Natural killer cell (primary cell): Measurements from ENCODE around the gene LINC00305. TPM values are rescaled to one million over a fixed set of nuclear protein-coding genes. Genes with fewer than 3 reads are reported as not detected.

Experiments
- ATAC-seq, 3 donors: fragments of 150-1000 bp in 2 of 3; fragments of 200-7000 bp in 1 of 3; cut with Tn5 transposase; 1 replicate in 1 of 3; 2 replicates in 2 of 3; pipeline ENCODE4 v1.10.0; 2021; ENCODE audit warnings: mild to moderate bottlenecking in 2 of 3, moderate library complexity in 2 of 3
- DNase-seq, 2 donors: peaks; one replicate each; pipeline versions ENCODE4 v3.0.0 to v3.0.0-alpha.2; 2013 to 2021; ENCODE audit warnings: mixed read lengths in 1 of 2
- H3K27ac ChIP-seq: one replicate; pipeline ENCODE4 v1.5.1; 2013; ENCODE audit warnings: mild to moderate bottlenecking, low read length
- H3K27me3 ChIP-seq: one replicate; pipeline ENCODE4 v1.6.1; 2013; ENCODE audit warnings: low read length; ENCODE audit not compliant: control insufficient read depth, insufficient read depth
- H3K36me3 ChIP-seq: one replicate; pipeline ENCODE4 v1.6.1; 2013; ENCODE audit warnings: low read length; ENCODE audit not compliant: control insufficient read depth, insufficient read depth
- H3K4me1 ChIP-seq: one replicate; pipeline ENCODE4 v1.6.1; 2013; ENCODE audit warnings: low read length; ENCODE audit not compliant: control insufficient read depth, insufficient read depth
- H3K4me3 ChIP-seq: one replicate; pipeline ENCODE4 v1.5.1; 2013; ENCODE audit warnings: low read length
- H3K9me3 ChIP-seq: one replicate; pipeline ENCODE4 v1.6.1; 2013; ENCODE audit warnings: low read length; ENCODE audit not compliant: control insufficient read depth, insufficient read depth
- H3K27ac Mint-ChIP-seq, 2 donors: one replicate each; pipeline ENCODE4 v1.8.0; 2022; ENCODE audit warnings: mild to moderate bottlenecking in 2 of 2, mixed read lengths in 2 of 2, moderate library complexity in 1 of 2
- H3K27me3 Mint-ChIP-seq, 2 donors: one replicate each; pipeline ENCODE4 v1.8.0; 2022; ENCODE audit warnings: low read depth in 2 of 2, mixed read lengths in 2 of 2
- H3K36me3 Mint-ChIP-seq: one replicate; pipeline ENCODE4 v1.8.0; 2022; ENCODE audit warnings: mixed read lengths
- H3K4me1 Mint-ChIP-seq, 2 donors: one replicate each; pipeline ENCODE4 v1.8.0; 2022; ENCODE audit warnings: mixed read lengths in 2 of 2
- H3K4me3 Mint-ChIP-seq: one replicate; pipeline ENCODE4 v1.8.0; 2022; ENCODE audit warnings: mild to moderate bottlenecking, moderate library complexity, mixed read lengths
- H3K9me3 Mint-ChIP-seq, 2 donors: one replicate each; pipeline ENCODE4 v1.8.0; 2022; ENCODE audit warnings: mixed read lengths in 2 of 2
- WGBS: methylation state at CpG from one replicate; pipeline ENCODE4 v1.1.7; 2013; ENCODE audit warnings: missing lambda C conversion rate; ENCODE audit not compliant: insufficient coverage; 5-methylcytosine and 5-hydroxymethylcytosine counted together
- intact Hi-C: fragments of 100-400 bp; cut with micrococcal nuclease; formaldehyde crosslinking; loops from one replicate; pipeline ENCODE4 v1.14.2; 2022
- total RNA-seq, 4 donors: library from RNA; stranded (reverse); fragments of 120-200 nt in 1 of 4; gene quantifications; one replicate each; pipeline versions ENCODE4 v1.2.3 to v1.2.4, GENCODE V29; 2013 to 2022
- TF ChIP-seq, protein P1 (sequence below): fragments of 200-600 bp; IDR thresholded peaks from one replicate; pipeline ENCODE4 v1.8.0; 2022; ENCODE audit warnings: antibody characterized with exemption

LINC00305 gene
- total RNA-seq, 3 donors from 2014 or later (not counting 1 experiment from before 2014, with no cell fraction given) = not detected

- Histone ChIP-seq H3K36me3 (no peaks in the 10 kb centered on the region), H3K27me3 (no peaks in the 10 kb centered on the region), H3K4me1 (no peaks in the 10 kb centered on the region), H3K27ac (no peak overlapping the region), H3K9me3 (peaks cover 3% of the 10 kb centered on the region), H3K4me3 (no peak overlapping the region)
- ATAC-seq (no peak), DNase-seq (no peak)
- H3K36me3 Mint-ChIP-seq = no peaks in the 10 kb centered on the region
- H3K4me1 Mint-ChIP-seq = no peaks in the 10 kb centered on the region
- TF ChIP-seq, protein P1, sequence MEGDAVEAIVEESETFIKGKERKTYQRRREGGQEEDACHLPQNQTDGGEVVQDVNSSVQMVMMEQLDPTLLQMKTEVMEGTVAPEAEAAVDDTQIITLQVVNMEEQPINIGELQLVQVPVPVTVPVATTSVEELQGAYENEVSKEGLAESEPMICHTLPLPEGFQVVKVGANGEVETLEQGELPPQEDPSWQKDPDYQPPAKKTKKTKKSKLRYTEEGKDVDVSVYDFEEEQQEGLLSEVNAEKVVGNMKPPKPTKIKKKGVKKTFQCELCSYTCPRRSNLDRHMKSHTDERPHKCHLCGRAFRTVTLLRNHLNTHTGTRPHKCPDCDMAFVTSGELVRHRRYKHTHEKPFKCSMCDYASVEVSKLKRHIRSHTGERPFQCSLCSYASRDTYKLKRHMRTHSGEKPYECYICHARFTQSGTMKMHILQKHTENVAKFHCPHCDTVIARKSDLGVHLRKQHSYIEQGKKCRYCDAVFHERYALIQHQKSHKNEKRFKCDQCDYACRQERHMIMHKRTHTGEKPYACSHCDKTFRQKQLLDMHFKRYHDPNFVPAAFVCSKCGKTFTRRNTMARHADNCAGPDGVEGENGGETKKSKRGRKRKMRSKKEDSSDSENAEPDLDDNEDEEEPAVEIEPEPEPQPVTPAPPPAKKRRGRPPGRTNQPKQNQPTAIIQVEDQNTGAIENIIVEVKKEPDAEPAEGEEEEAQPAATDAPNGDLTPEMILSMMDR = no peak
- no peak overlapping the region for H3K4me3 Mint-ChIP-seq
- H3K27me3 Mint-ChIP-seq = no peaks in the 10 kb centered on the region
- peaks cover 0 to 8% of the 10 kb centered on the region in 2 donors for H3K9me3 Mint-ChIP-seq
- intact Hi-C loops = no loop called here
- H3K27ac Mint-ChIP-seq = no peak overlapping the region
- 93% methylated on average over 4 of the region's 4 CpGs for WGBS
Measured at GRCh38 chr18:64164883-64165282, 16.0 kb upstream of the LINC00305 start.

- 89% methylated on average over 11 of the region's 11 CpGs for WGBS
- no peak overlapping the region for H3K27ac Mint-ChIP-seq
Measured at GRCh38 chr18:64149916-64150438, 1.1 kb upstream of the LINC00305 start.

GRCh38 chr18:64142904-64143303 is 6.0 kb downstream of the LINC00305 start:
- 100% methylated on average over 1 of the region's 1 CpG for WGBS
- Mint-ChIP-seq H3K4me3 (no peak overlapping the region), H3K36me3 (no peaks in the 10 kb centered on the region), H3K4me1 (no peaks in the 10 kb centered on the region), H3K9me3 (peaks cover 0 to 3% of the 10 kb centered on the region in 2 donors), H3K27me3 (no peaks in the 10 kb centered on the region), H3K27ac (no peak overlapping the region)
- no peak for DNase-seq
- Histone ChIP-seq H3K27me3 (no peaks in the 10 kb centered on the region), H3K27ac (no peak overlapping the region), H3K9me3 (no peaks in the 10 kb centered on the region), H3K4me1 (no peaks in the 10 kb centered on the region), H3K4me3 (no peak overlapping the region), H3K36me3 (no peaks in the 10 kb centered on the region)
- intact Hi-C loops = no loop called here
- no peak for ATAC-seq
- TF ChIP-seq, protein P1 = no peak

More at GRCh38 chr18:64149916-64150438, 1.1 kb upstream of the LINC00305 start:
- Mint-ChIP-seq H3K36me3 (no peaks in the 10 kb centered on the region), H3K4me1 (no peaks in the 10 kb centered on the region), H3K4me3 (no peak overlapping the region), H3K27me3 (no peaks in the 10 kb centered on the region), H3K9me3 (no peaks in the 10 kb centered on the region)
- TF ChIP-seq, protein P1 = no peak
- no peak overlapping the region for H3K27ac ChIP-seq
- H3K4me3 ChIP-seq = no peak overlapping the region
- no peaks in the 10 kb centered on the region for H3K4me1 ChIP-seq
- DNase-seq = no peak
- no peaks in the 10 kb centered on the region for H3K9me3 ChIP-seq
- no peaks in the 10 kb centered on the region for H3K36me3 ChIP-seq
- no peak for ATAC-seq
- intact Hi-C loops = no loop called here
- H3K27me3 ChIP-seq = no peaks in the 10 kb centered on the region

DNA sequence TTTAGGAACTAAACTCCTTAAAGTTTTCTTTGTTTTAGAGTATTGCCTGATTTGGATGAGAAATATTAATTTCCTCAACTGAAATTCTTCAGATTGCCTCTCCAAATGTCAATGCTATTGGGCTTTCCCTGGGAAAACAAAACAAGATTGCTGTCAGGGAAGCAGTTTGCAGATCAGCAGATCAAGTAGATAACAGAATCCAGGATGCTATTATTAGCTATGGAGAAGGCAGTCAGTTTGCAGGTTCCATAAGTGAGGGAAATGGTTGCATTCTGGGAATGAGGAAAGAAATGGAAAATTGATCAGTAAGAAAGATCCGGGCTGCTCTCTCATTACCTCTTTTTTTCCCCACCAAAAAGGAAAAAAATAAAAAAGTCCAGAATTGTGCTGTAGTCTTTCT is 11.0 kb downstream of the LINC00305 start:
- no peaks in the 10 kb centered on the region for H3K4me1 Mint-ChIP-seq
- no peak for ATAC-seq
- WGBS = no CpG with 5 or more reads among the region's 1 CpG

More for the DNA sequence above, 11.0 kb downstream of the LINC00305 start:
- no peaks in the 10 kb centered on the region for H3K4me1 ChIP-seq
- peaks cover 0 to 3% of the 10 kb centered on the region in 2 donors for H3K9me3 Mint-ChIP-seq
- H3K27me3 ChIP-seq = no peaks in the 10 kb centered on the region
- H3K27me3 Mint-ChIP-seq = no peaks in the 10 kb centered on the region
- intact Hi-C loops = no loop called here
- no peaks in the 10 kb centered on the region for H3K36me3 ChIP-seq
- DNase-seq = no peak
- no peak overlapping the region for H3K27ac ChIP-seq
- H3K4me3 ChIP-seq = no peak overlapping the region
- no peak overlapping the region for H3K4me3 Mint-ChIP-seq
- H3K9me3 ChIP-seq = no peaks in the 10 kb centered on the region
- H3K36me3 Mint-ChIP-seq = no peaks in the 10 kb centered on the region
- TF ChIP-seq, protein P1 = no peak
- no peak overlapping the region for H3K27ac Mint-ChIP-seq
